T1000 (cell line): ENCODE measurements around the gene DCXR.

Source experiments
- DNase-seq: peaks from one replicate; lab custom pipeline; 2025; ENCODE audit warnings: mixed read lengths; lab: John Stamatoyannopoulos, UW

The DCXR gene

GRCh38 chr17:81996757-81997441 is 40.6 kb downstream of the DCXR start:
- no peak for DNase-seq

DNA sequence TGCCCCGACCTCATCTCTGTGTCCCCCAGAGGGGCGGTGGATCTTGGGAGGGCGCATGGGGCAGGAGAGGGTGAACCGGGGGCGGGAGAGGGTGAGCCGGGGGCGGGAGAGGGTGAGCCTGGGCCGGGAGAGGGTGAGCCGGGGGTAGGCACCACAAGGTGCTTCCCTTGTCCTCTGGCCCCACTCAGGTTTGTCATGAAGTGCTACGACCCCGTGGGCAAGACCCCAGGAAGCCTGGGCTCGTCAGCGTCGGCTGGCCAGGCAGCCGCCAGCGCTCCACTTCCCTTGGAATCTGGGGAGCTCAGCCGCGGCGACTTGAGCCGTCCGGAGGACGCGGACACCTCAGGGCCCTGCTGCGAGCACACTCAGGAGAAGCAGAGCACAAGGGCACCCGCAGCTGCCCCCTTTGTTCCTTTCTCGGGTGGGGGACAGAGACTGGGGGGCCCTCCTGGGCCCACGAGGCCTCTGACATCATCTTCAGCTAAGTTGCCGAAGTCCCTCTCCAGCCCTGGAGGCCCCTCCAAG is 41.2 kb downstream of the DCXR start:
- DNase-seq = no peak

DNA sequence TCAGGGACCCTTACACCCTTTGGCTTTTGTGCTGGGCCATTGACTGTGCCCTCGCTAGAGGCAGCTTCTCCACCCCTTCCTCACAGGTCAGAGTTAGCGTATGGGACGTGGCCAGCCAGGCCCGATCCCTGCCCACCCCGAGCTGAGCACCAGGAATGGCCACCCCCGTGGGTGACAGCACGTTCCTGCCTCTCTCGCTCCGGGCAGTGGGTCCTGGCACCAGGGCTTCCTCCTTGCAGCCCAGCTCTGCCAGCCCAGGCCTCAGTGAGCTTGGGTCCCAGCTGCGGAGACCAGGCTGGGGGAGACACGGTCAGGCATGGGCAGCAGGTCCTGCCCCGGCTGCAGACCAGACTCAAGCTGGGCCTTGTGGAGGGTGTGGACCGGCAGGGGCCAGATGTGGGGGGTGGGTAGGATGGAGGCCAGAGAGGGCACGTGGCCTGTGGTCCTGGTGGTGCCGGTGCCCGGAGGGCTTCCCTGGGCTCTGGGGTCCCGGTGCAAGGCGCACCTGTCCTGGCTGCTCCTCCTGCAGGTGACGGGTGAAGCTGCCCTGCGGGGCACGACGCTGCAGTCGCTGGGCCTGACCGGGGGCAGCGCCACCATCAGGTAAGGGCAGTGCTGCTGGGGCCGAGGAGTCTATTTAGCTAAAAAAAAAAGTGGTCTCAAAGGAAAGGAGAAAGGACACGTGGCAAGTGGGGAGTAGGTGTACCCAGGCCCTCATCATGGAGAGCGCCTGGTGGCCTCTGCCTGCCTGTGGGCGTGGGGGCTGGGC is 41.9 kb downstream of the DCXR start:
- DNase-seq = no peak

- no peak for DNase-seq
Observed at GRCh38 chr17:81994593-81995462, 42.7 kb downstream of the DCXR start.

DNA sequence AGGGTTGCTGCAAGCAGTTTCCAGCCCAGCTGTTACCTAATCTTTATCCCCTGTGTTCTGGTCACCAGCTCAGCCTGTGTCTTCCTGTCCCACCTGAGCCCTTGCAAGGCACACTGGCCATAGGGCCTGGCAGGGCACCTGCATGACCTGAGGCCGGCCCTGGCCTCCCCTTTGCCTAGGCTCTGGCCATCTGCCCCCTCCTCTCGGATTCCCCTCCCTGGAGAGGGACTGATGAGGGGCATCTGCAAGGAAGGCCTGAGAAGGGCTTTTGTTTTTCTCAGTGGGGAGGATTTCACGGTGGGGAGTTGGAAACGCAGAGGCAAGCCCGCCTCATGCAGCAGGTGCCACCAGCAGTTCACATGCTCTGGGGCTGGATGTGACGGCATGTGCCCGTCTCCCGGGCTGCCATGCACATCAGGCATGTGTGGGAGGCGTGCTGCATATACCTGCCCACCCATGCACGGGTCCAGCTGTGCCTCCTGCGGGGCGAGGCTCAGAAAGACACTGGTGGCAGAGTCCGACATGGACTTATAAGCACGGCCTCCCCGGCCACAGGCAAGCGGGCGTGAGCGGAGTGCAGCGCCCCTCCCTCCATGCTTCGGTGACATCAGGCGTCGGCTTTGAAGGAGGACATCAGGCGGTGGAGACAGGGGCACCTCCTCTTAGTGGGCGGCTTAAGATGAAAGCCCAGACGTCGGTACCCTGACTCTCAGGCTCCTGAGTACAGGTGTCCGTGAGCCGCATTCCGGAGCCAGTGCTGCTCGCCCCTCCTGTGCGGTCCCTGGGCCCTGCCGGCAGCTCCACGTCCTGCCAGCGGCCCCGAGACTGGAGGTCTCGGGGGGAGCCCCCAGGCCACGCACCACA is 43.5 kb downstream of the DCXR start:
- no peak for DNase-seq

DNA sequence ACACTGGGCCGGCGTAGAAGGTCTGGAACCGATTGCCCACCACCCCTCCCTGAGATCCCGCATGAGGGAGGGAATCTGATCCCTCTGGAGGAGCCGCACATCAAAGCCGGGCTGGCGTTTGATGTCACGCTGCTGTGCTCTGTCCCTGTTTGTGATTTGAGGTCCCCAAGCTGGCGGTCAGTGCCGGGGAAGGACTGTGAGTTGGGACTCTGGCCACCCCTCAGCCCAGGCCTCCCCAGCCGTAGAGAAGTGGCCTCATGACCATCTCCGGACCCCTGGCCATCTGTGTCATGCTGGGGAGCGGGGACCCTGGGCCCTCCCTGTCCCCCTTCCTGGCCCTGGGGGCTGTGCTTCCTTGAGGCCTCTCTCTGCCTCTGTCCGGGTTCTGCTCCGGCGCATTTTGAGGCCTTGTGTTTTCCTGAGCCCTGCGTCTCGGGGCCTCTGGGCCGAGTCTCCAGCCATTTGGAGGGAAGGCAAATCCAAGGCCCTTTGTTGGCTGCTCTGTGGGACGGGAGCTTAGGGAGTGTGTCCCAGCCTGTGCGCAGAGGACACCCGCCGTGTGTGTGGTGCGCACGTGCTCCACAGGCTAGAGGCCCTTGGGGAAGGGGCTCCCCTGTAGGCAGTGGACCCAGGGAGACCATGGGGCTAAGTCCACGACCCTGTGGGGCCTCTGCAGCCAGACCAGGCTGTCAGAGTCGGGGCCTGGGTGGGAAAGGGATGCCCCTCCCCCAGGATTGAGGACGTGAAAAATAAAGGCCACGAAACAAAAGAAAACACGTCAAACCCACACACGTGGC is 45.0 kb downstream of the DCXR start:
- DNase-seq = no peak

GRCh38 chr17:81991684-81992305 is 45.7 kb downstream of the DCXR start:
- DNase-seq = no peak

DNA sequence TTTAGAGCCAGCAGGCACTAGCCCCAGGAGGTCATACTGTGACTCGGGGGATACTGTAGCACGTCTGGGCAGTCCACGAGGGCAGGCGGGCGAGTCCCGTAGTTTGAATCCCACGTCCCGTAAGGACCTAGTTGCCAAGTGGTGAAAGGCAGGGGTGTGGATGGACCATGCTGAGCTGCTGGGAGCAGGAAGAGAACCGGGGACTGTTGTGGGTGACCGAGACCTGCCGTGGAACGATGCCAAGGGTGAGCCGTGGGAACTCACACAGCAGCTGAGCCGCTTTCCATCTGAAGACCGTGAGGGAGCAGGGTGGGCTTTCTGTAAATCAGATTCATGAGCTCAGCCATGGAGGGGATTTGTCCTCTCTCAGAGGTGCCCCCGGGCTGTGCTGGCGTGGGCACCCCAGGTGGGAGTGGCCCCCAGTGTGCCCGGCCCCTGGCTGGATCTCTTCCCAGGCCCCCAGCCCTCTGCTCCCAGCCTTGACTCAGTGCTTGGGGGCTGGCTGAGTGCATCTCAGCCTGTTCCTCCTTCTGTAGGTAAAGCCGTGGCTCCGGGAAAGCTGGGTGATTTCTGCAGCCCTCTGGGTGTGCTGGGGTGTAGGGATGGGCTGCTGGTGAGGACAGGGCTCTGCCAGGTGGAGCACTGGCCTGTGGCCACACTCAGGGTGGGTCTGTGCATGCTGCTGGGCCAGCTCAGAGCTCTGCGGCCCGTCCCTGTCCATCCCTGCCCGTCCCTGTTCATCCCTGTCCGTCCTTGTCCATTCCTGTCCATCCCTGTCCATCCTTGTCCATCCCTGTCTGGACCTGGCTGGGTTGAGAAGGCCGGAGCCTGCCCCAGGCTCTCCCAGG is 46.4 kb downstream of the DCXR start:
- DNase-seq = no peak

DNA sequence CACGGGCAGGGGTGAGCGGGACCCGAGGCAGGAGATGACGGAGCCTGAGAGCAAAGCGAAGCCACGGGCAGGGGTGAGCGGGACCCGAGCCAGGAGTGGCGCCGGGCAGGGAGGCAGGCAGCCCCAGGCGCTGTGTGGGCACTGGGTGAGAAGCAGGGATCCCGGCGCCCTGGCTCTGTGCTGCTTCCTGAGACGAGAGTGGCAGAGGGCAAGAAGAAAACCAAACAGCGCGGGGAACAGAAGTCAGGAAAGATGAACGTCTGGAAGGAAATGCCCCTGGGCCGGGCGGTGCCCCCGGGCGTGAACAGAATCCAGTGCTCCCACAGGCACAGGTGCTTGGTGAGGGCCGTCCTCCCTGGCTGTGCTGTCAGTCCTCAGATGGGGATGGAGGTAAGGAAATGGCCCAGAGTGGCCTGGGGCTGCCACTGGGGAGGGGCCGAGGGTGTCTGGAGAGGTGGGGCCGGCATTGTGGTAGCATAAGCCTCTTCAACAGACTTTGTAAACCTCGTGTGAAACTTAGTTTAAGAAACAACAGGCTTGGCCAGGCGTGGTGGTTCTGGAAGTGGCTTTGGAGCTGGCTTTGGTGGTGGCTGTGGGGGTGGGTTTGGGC is 50.2 kb downstream of the DCXR start:
- DNase-seq = no peak

DNA sequence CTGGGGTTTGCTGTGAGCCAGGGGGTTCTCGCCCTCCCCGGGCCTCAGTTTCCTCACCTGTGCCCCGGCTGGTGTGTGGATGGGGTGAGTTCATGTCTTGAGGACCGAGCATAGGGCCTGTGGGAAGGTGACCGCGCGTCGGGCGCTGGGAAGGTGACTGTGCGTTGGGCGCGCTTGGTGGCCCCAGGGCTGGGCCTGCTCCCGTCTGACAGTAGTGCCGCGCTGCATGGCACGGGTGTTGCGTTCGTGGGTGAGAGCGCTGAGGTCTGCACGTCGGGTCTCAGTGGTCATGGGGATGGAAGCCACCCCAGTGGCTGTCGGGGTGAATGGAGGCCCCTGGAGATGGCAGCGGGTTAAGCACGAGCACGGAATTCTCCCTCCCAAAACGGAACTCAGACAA is 50.9 kb downstream of the DCXR start:
- DNase-seq = no peak
